Breast epithelium (tissue), 4 donors: ENCODE data around the gene PRKCE. TPM values are rescaled to one million over a fixed set of nuclear protein-coding genes. Genes with fewer than 3 reads are reported as not detected.

Source experiments
- DNase-seq, 2 donors: peaks; one replicate each; pipeline ENCODE4 v3.0.0-alpha.2; 2019; ENCODE audit warnings: low spot score in 2 of 2
- H3K27ac ChIP-seq, 2 donors: fragments of 200-600 bp; sonication (generic) in 1 of 2; one replicate each; pipeline ENCODE4 v1.5.1; 2016 to 2019; ENCODE audit warnings: mild to moderate bottlenecking in 1 of 2
- H3K27me3 ChIP-seq, 2 donors: fragments of 200-600 bp; sonication (generic) in 1 of 2; one replicate each; pipeline versions ENCODE4 v1.5.1 to v1.6.0; 2017 to 2019; ENCODE audit warnings: control low read depth in 1 of 2, mild to moderate bottlenecking in 1 of 2
- H3K36me3 ChIP-seq: fragments of 200-600 bp; one replicate; pipeline ENCODE4 v1.5.1; 2019
- H3K4me1 ChIP-seq, 2 donors: fragments of 200-600 bp; sonication (generic); one replicate each; pipeline ENCODE4 v1.5.1; 2016 to 2019; ENCODE audit warnings: control low read depth in 1 of 2
- H3K4me3 ChIP-seq, 3 donors: fragments of 200-600 bp; sonication (generic); 1 replicate in 2 of 3; 2 replicates in 1 of 3; pipeline ENCODE4 v1.5.1; 2016 to 2019; ENCODE audit warnings: mild to moderate bottlenecking in 3 of 3, moderate library complexity in 2 of 3
- H3K9me3 ChIP-seq, 2 donors: fragments of 200-600 bp; sonication (generic) in 1 of 2; one replicate each; pipeline ENCODE4 v1.5.1; 2016 to 2019; ENCODE audit warnings: control low read depth in 1 of 2
- CTCF ChIP-seq, 3 donors: fragments of 450-650 bp; IDR thresholded peaks; one replicate each; pipeline ENCODE4 v1.5.1; 2016 to 2017; ENCODE audit warnings: antibody characterized with exemption in 3 of 3, mild to moderate bottlenecking in 3 of 3, moderate library complexity in 3 of 3
- POLR2A ChIP-seq: fragments of 450-650 bp; IDR thresholded peaks from one replicate; pipeline ENCODE4 v1.6.1; 2016; ENCODE audit warnings: antibody characterized with exemption, mild to moderate bottlenecking, moderate library complexity
- POLR2AphosphoS5 ChIP-seq, 3 donors: sonication (generic); formaldehyde crosslinking; IDR thresholded peaks; one replicate each; pipeline ENCODE4 v1.6.1; 2017; ENCODE audit warnings: antibody characterized with exemption in 3 of 3
- intact Hi-C: fragments of 100-400 bp; cut with DNase I; formaldehyde crosslinking; loops from one replicate; pipeline ENCODE4 v1.15.1; 2023; ENCODE audit warnings: low total_unique reads
- total RNA-seq, 3 donors: library from RNA; depleted of rRNA; stranded (reverse); fragments of >200 nt; gene quantifications; one replicate each; pipeline ENCODE4 v1.1.0, GENCODE V29; 2016

Gene PRKCE
- total RNA-seq, 3 donors from 2014 or later, result 20.6 to 34.0 (median 23.6) TPM

DNA sequence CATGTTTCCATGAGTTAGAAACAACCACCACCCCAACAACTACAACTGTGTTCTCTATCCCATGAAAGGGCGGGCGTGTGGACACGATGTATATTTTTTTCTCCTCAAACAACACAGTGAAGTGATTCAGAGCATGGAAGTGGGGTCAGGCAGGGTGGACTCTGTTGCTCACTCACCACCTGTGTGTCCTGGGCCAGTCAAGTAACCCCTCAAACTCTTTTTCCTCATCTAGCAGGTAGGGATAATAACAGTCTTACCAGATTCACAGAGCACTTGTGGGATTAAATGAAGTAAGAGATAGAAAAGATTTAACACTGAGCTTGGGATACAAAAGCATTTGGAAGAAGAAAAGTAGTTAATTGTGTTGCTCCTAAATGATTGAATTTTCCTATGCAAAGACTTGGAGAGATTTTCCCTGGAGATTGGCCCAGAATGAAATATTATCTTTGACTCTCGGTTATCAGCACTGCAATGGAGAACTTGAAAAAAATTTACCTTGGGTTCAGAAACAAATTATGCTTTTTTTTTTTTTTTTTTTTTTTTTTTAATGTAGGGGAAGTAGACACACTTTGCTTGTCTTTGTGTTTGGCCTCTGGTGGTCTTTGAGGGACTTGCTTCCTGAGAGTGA lies 483.9 kb downstream of the PRKCE start:
- no peak for DNase-seq
- intact Hi-C loops, result no loop called here
- Histone ChIP-seq H3K4me3 (no peak overlapping the region), H3K36me3 (no peaks in the 10 kb centered on the region), H3K4me1 (peaks cover 3 to 14% of the 10 kb centered on the region in 2 donors), H3K27me3 (no peaks in the 10 kb centered on the region), H3K27ac (peak overlapping the region; percentile 65 to 83), H3K9me3 (no peaks in the 10 kb centered on the region)
- TF ChIP-seq POLR2AphosphoS5 (IDR thresholded peaks at IDR 0.05) (no peak), CTCF (IDR thresholded peaks at IDR 0.05) (no peak), POLR2A (no peak)

DNA sequence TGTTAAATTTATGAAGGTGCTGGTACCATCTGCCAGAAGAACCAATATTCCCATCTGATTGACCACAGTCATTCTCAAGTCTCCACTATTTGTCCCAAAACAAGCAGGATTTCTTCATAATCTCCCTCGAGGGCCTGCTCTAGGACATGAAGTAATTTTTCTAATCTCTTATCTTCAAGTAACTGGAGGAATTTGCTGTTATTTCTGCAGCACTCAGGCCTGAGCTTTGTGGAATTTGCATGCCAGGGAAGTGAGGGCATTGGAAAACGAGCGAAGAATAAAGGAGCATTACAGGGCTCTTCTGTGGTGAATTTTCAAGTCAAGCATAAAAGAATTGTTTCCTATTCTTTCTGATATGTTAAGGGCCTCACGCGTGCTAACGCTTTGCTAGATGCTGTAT lies 484.5 kb downstream of the PRKCE start:
- no peaks in the 10 kb centered on the region for H3K9me3 ChIP-seq
- H3K27ac ChIP-seq, result peak overlapping the region in 1 of 2 donors; percentile 54
- no peak overlapping the region for H3K4me3 ChIP-seq
- TF ChIP-seq POLR2A (no peak), POLR2AphosphoS5 (IDR thresholded peaks at IDR 0.05) (no peak), CTCF (IDR thresholded peaks at IDR 0.05) (no peak)
- no peak for DNase-seq
- peaks cover 3 to 14% of the 10 kb centered on the region in 2 donors for H3K4me1 ChIP-seq
- H3K27me3 ChIP-seq, result no peaks in the 10 kb centered on the region
- no peaks in the 10 kb centered on the region for H3K36me3 ChIP-seq
- intact Hi-C loops, result no loop called here

- H3K27me3 ChIP-seq, result no peaks in the 10 kb centered on the region
- H3K4me1 ChIP-seq, result peaks cover 3 to 14% of the 10 kb centered on the region in 2 donors
- H3K36me3 ChIP-seq, result no peaks in the 10 kb centered on the region
- peak overlapping the region in 1 of 2 donors; percentile 54 for H3K27ac ChIP-seq
- no peak overlapping the region for H3K4me3 ChIP-seq
- no peaks in the 10 kb centered on the region for H3K9me3 ChIP-seq
- DNase-seq, result no peak
- intact Hi-C loops, result no loop called here
- TF ChIP-seq POLR2AphosphoS5 (IDR thresholded peaks at IDR 0.05) (no peak), POLR2A (no peak), CTCF (IDR thresholded peaks at IDR 0.05) (no peak)
Measured at GRCh38 chr2:46136481-46136880, 485.0 kb downstream of the PRKCE start.

DNA sequence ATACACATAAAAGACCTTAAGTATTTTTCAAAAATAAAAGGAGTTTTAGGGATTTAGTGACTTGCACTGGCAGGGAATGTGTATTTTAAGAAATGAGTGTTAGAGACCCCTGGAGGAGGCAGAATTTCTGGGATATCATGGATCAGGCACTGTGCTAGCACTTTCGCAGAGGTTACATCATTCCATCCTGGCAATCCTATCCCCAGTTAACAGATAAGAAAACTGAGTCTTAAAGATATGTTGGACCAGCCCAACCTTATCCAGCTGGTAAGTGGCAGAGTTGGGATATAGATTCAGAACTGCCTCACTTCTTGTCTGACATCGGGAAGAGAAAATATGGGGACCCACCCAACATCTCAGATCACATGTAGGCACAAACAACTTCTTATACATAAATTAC lies 485.5 kb downstream of the PRKCE start:
- Histone ChIP-seq H3K27ac (no peak overlapping the region), H3K27me3 (no peaks in the 10 kb centered on the region)

More for the DNA sequence above, 485.5 kb downstream of the PRKCE start:
- Histone ChIP-seq H3K4me3 (no peak overlapping the region), H3K36me3 (no peaks in the 10 kb centered on the region), H3K4me1 (peaks cover 3 to 14% of the 10 kb centered on the region in 2 donors), H3K9me3 (no peaks in the 10 kb centered on the region)
- intact Hi-C loops, result no loop called here
- DNase-seq, result no peak
- TF ChIP-seq POLR2AphosphoS5 (IDR thresholded peaks at IDR 0.05), result no peak
- no peak for TF ChIP-seq CTCF (IDR thresholded peaks at IDR 0.05)
- no peak for TF ChIP-seq POLR2A
